Coronary artery (tissue), 2 donors: ENCODE data around the gene ARID1B.

ENCODE experiments used
- DNase-seq: peaks from one replicate; pipeline ENCODE4 v3.0.0-alpha.2; 2017; ENCODE audit warnings: low spot score
- H3K27ac ChIP-seq, 2 donors: fragments of 200-600 bp; sonication (generic); one replicate each; pipeline ENCODE4 v1.5.1; 2016 to 2019
- H3K4me3 ChIP-seq: fragments of 200-600 bp; sonication (generic); 2 replicates; pipeline ENCODE4 v1.5.1; 2016; ENCODE audit warnings: mild to moderate bottlenecking, moderate library complexity
- CTCF ChIP-seq: fragments of 200-600 bp; sonication (generic); IDR thresholded peaks from one replicate; pipeline ENCODE4 v1.5.1; 2019; ENCODE audit warnings: antibody characterized with exemption

Gene ARID1B

GRCh38 chr6:156862711-156863110 lies 85.5 kb downstream of the ARID1B start:
- H3K27ac ChIP-seq, result no peak overlapping the region
- DNase-seq, result no peak
- no peak for TF ChIP-seq CTCF
- H3K4me3 ChIP-seq, result no peak overlapping the region

GRCh38 chr6:156863504-156863903 lies 86.3 kb downstream of the ARID1B start:
- H3K27ac ChIP-seq, result no peak overlapping the region
- DNase-seq, result no peak
- H3K4me3 ChIP-seq, result no peak overlapping the region
- no peak for TF ChIP-seq CTCF

GRCh38 chr6:156864557-156864956 lies 87.4 kb downstream of the ARID1B start:
- no peak for DNase-seq
- H3K27ac ChIP-seq, result no peak overlapping the region
- no peak overlapping the region for H3K4me3 ChIP-seq
- TF ChIP-seq CTCF, result no peak

- DNase-seq, result no peak
- Histone ChIP-seq H3K4me3 (no peak overlapping the region), H3K27ac (no peak overlapping the region)
- no peak for TF ChIP-seq CTCF
These were observed 87.9 kb downstream of the ARID1B start for GRCh38 chr6:156865019-156865629.

GRCh38 chr6:156866220-156867015 lies 89.2 kb downstream of the ARID1B start:
- Histone ChIP-seq H3K27ac (no peak overlapping the region), H3K4me3 (no peak overlapping the region)
- DNase-seq, result no peak
- TF ChIP-seq CTCF, result no peak

GRCh38 chr6:156867121-156867520 lies 89.9 kb downstream of the ARID1B start:
- Histone ChIP-seq H3K27ac (no peak overlapping the region), H3K4me3 (no peak overlapping the region)
- DNase-seq, result no peak
- no peak for TF ChIP-seq CTCF

- Histone ChIP-seq H3K27ac (no peak overlapping the region), H3K4me3 (no peak overlapping the region)
- TF ChIP-seq CTCF, result no peak
- DNase-seq, result no peak
These were observed 91.2 kb downstream of the ARID1B start for GRCh38 chr6:156868385-156868784.
